Astrocyte (in vitro differentiated cells and primary cell): ENCODE measurements around the gene PKP4.

Experiments used
- EZH2 ChIP-seq: IDR thresholded peaks from 2 replicates; pipeline ENCODE4 v1.6.1; 2012; ENCODE audit warnings: mild to moderate bottlenecking, low read length, inconsistent platforms; ENCODE audit not compliant: insufficient read depth
- TF ChIP-seq, protein P1 (sequence below): IDR thresholded peaks from 2 replicates; pipeline ENCODE4 v1.5.1; 2011; ENCODE audit warnings: low read depth, mild to moderate bottlenecking, inconsistent platforms, low read length, moderate library complexity; ENCODE audit not compliant: insufficient read depth

GRCh38 chr2:158600155-158600802 is 143.5 kb downstream of the PKP4 start:
- TF ChIP-seq, protein P1, sequence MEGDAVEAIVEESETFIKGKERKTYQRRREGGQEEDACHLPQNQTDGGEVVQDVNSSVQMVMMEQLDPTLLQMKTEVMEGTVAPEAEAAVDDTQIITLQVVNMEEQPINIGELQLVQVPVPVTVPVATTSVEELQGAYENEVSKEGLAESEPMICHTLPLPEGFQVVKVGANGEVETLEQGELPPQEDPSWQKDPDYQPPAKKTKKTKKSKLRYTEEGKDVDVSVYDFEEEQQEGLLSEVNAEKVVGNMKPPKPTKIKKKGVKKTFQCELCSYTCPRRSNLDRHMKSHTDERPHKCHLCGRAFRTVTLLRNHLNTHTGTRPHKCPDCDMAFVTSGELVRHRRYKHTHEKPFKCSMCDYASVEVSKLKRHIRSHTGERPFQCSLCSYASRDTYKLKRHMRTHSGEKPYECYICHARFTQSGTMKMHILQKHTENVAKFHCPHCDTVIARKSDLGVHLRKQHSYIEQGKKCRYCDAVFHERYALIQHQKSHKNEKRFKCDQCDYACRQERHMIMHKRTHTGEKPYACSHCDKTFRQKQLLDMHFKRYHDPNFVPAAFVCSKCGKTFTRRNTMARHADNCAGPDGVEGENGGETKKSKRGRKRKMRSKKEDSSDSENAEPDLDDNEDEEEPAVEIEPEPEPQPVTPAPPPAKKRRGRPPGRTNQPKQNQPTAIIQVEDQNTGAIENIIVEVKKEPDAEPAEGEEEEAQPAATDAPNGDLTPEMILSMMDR = no peak
- TF ChIP-seq EZH2 = no peak
